Activated CD4-positive, alpha-beta T cell treated with anti-CD3 and anti-CD28 coated beads for 48 hours (primary cell): ENCODE results near the gene CHID1.

Experiments used
- DNase-seq: peaks from one replicate; pipeline ENCODE4 v3.0.0-alpha.2; 2020

The CHID1 gene

GRCh38 chr11:845872-846495, 64.6 kb downstream of the CHID1 start:
- DNase-seq: no peak

- no peak for DNase-seq
These were observed 65.6 kb downstream of the CHID1 start for GRCh38 chr11:844693-845644.

GRCh38 chr11:843818-844692, 66.6 kb downstream of the CHID1 start:
- DNase-seq: no peak

- no peak for DNase-seq
These were observed 67.4 kb downstream of the CHID1 start for GRCh38 chr11:843086-843734.

- DNase-seq: peak; percentile 93
These were observed 68.1 kb downstream of the CHID1 start, which contains the start of the genes POLR2L and TSPAN4 for GRCh38 chr11:842370-843002. TSS of gene POLR2L (minus strand) at chr11:842529. CDS start at chr11:842508, 21 bp downstream. TSS of gene TSPAN4 (plus strand) at chr11:842852. CDS start at chr11:850305, 7,453 bp downstream.

- DNase-seq: no peak
These were observed 68.6 kb downstream of the CHID1 start for GRCh38 chr11:841981-842369.

- no peak for DNase-seq
These were observed 70.6 kb downstream of the CHID1 start for GRCh38 chr11:839875-840617.

- DNase-seq: no peak
These were observed 71.4 kb downstream of the CHID1 start for GRCh38 chr11:839280-839623.

- DNase-seq: no peak
These were observed 72.0 kb downstream of the CHID1 start for GRCh38 chr11:838441-839279.

GRCh38 chr11:837990-838307, 72.7 kb downstream of the CHID1 start:
- no peak for DNase-seq

- DNase-seq: no peak
These were observed 73.2 kb downstream of the CHID1 start for GRCh38 chr11:837189-837989.

- no peak for DNase-seq
These were observed 73.9 kb downstream of the CHID1 start for GRCh38 chr11:836700-837099.

GRCh38 chr11:836274-836673, 74.3 kb downstream of the CHID1 start:
- DNase-seq: no peak

GRCh38 chr11:834371-835316, 76.0 kb downstream of the CHID1 start:
- no peak for DNase-seq

GRCh38 chr11:833849-834311, 76.7 kb downstream of the CHID1 start:
- no peak for DNase-seq

GRCh38 chr11:833114-833791, 77.4 kb downstream of the CHID1 start:
- DNase-seq: peak; percentile 49

- DNase-seq: peak; percentile 63
These were observed 78.0 kb downstream of the CHID1 start, which contains the start of gene CD151 for GRCh38 chr11:832529-833113. TSS of gene CD151 (plus strand) at chr11:832952. CDS start at chr11:836070, 3,118 bp downstream.
